ENCODE results near the gene ZNF775.

DNA sequence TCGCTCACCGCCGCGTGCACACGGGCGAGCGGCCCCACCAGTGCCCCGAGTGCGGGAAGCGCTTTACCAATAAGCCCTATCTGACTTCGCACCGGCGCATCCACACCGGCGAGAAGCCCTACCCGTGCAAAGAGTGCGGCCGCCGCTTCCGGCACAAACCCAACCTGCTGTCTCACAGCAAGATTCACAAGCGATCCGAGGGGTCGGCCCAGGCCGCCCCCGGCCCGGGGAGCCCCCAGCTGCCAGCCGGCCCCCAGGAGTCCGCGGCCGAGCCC is 7.2 kb upstream of the ZNF775 start:
- TF ChIP-seq EZH2 (IDR thresholded peaks at IDR 0.05; ENCODE audit: borderline replicate concordance, low read depth, low read length, severe bottlenecking), result no peak
- TF ChIP-seq, protein P1, sequence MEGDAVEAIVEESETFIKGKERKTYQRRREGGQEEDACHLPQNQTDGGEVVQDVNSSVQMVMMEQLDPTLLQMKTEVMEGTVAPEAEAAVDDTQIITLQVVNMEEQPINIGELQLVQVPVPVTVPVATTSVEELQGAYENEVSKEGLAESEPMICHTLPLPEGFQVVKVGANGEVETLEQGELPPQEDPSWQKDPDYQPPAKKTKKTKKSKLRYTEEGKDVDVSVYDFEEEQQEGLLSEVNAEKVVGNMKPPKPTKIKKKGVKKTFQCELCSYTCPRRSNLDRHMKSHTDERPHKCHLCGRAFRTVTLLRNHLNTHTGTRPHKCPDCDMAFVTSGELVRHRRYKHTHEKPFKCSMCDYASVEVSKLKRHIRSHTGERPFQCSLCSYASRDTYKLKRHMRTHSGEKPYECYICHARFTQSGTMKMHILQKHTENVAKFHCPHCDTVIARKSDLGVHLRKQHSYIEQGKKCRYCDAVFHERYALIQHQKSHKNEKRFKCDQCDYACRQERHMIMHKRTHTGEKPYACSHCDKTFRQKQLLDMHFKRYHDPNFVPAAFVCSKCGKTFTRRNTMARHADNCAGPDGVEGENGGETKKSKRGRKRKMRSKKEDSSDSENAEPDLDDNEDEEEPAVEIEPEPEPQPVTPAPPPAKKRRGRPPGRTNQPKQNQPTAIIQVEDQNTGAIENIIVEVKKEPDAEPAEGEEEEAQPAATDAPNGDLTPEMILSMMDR (IDR thresholded peaks at IDR 0.05; ENCODE audit: borderline replicate concordance, extremely low read depth, low read length, poor library complexity, severe bottlenecking), result no peak

Measured in DND-41 (cell line).